Trophoblast cell (in vitro differentiated cells and primary cell): ENCODE measurements around the gene KRT83.

Source experiments
- DNase-seq, 2 donors: peaks; one replicate each; pipeline ENCODE4 v3.0.0-alpha.2; 2016
- H2AFZ ChIP-seq: 2 replicates; pipeline ENCODE4 v1.6.1; 2013; ENCODE audit warnings: low read length, moderate library complexity, mild to moderate bottlenecking; ENCODE audit not compliant: insufficient read depth, poor library complexity
- H2AK5ac ChIP-seq: 2 replicates; pipeline ENCODE4 v1.6.1; 2013; ENCODE audit warnings: mild to moderate bottlenecking, low read length
- H2BK120ac ChIP-seq: 2 replicates; pipeline ENCODE4 v1.6.1; 2013; ENCODE audit warnings: low read length, mild to moderate bottlenecking, moderate library complexity; ENCODE audit not compliant: insufficient read depth, poor library complexity
- H2BK12ac ChIP-seq: 2 replicates; pipeline ENCODE4 v1.6.1; 2013; ENCODE audit warnings: mild to moderate bottlenecking, low read length, moderate library complexity
- H2BK5ac ChIP-seq: 2 replicates; pipeline ENCODE4 v1.6.1; 2013; ENCODE audit warnings: low read length, low read depth, moderate library complexity, mild to moderate bottlenecking; ENCODE audit not compliant: poor library complexity
- H3K14ac ChIP-seq: 2 replicates; pipeline ENCODE4 v1.6.1; 2013; ENCODE audit warnings: mild to moderate bottlenecking, low read length
- H3K18ac ChIP-seq: 2 replicates; pipeline ENCODE4 v1.6.1; 2013; ENCODE audit warnings: mild to moderate bottlenecking, low read length
- H3K23ac ChIP-seq: 2 replicates; pipeline ENCODE4 v1.6.1; 2013; ENCODE audit warnings: low read length
- H3K27ac ChIP-seq: 2 replicates; pipeline ENCODE4 v1.5.1; 2013; ENCODE audit warnings: low read depth, mild to moderate bottlenecking, inconsistent platforms, low read length, moderate library complexity
- H3K27me3 ChIP-seq: 2 replicates; pipeline ENCODE4 v1.6.1; 2013; ENCODE audit warnings: inconsistent platforms, mild to moderate bottlenecking, low read length, moderate library complexity; ENCODE audit not compliant: insufficient read depth
- H3K36me3 ChIP-seq, 2 experiments: 1 replicate in 1 of 2; 2 replicates in 1 of 2; pipeline ENCODE4 v1.6.1; 2013; ENCODE audit warnings: low read length in 2 of 2, mild to moderate bottlenecking in 2 of 2, moderate library complexity in 1 of 2; ENCODE audit not compliant: insufficient read depth in 2 of 2, control insufficient read depth in 1 of 2
- H3K4ac ChIP-seq: 2 replicates; pipeline ENCODE4 v1.6.1; 2013; ENCODE audit warnings: low read depth, mild to moderate bottlenecking, low read length, moderate library complexity
- H3K4me1 ChIP-seq, 2 experiments: 1 replicate in 1 of 2; 2 replicates in 1 of 2; pipeline ENCODE4 v1.6.1; 2013; ENCODE audit warnings: low read length in 2 of 2, mild to moderate bottlenecking in 2 of 2, moderate library complexity in 1 of 2; ENCODE audit not compliant: insufficient read depth in 2 of 2, control insufficient read depth in 1 of 2
- H3K4me2 ChIP-seq: 2 replicates; pipeline ENCODE4 v1.6.1; 2013; ENCODE audit warnings: inconsistent platforms, mild to moderate bottlenecking, low read length, moderate library complexity
- H3K4me3 ChIP-seq: 2 replicates; pipeline ENCODE4 v1.5.1; 2013; ENCODE audit warnings: mild to moderate bottlenecking, low read depth, low read length, inconsistent platforms
- H3K79me1 ChIP-seq: one replicate; pipeline ENCODE4 v1.6.1; 2013; ENCODE audit warnings: low read length
- H3K79me2 ChIP-seq: 2 replicates; pipeline ENCODE4 v1.6.1; 2013; ENCODE audit warnings: low read length, mild to moderate bottlenecking; ENCODE audit not compliant: control insufficient read depth, insufficient read depth, poor library complexity
- H3K9ac ChIP-seq: 2 replicates; pipeline ENCODE4 v1.6.1; 2013; ENCODE audit warnings: mild to moderate bottlenecking, low read length
- H3K9me3 ChIP-seq: 2 replicates; pipeline ENCODE4 v1.6.1; 2013; ENCODE audit warnings: low read depth, mild to moderate bottlenecking, control low read depth, inconsistent platforms, low read length; ENCODE audit not compliant: insufficient read depth
- H4K12ac ChIP-seq: 2 replicates; pipeline ENCODE4 v1.6.1; 2013; ENCODE audit warnings: low read depth, mild to moderate bottlenecking, low read length, moderate library complexity
- H4K8ac ChIP-seq: 2 replicates; pipeline ENCODE4 v1.6.1; 2013; ENCODE audit warnings: low read depth, mild to moderate bottlenecking, low read length, moderate library complexity
- H4K91ac ChIP-seq: one replicate; pipeline ENCODE4 v1.6.1; 2013; ENCODE audit warnings: low read depth, mild to moderate bottlenecking, low read length, moderate library complexity
- WGBS: extraction: QIAGEN DNeasy Blood & Tissue Kit; methylation state at CpG from one replicate; pipeline ENCODE4 v1.1.7; 2013; ENCODE audit warnings: missing lambda C conversion rate; ENCODE audit not compliant: insufficient read length, insufficient coverage; ENCODE audit errors: extremely low coverage; 5-methylcytosine and 5-hydroxymethylcytosine counted together

The KRT83 gene

GRCh38 chr12:52356031-52356761 is 35.0 kb upstream of the KRT83 start:
- no peak overlapping the region for H3K9ac ChIP-seq
- H3K4ac ChIP-seq = no peak overlapping the region
- H3K27ac ChIP-seq = no peak overlapping the region
- H3K14ac ChIP-seq = no peak overlapping the region
- H2AK5ac ChIP-seq = no peak overlapping the region
- DNase-seq = no peak
- H3K27me3 ChIP-seq = no peaks in the 10 kb centered on the region
- no peak overlapping the region for H3K4me2 ChIP-seq
- no peak overlapping the region for H2BK5ac ChIP-seq
- no peak overlapping the region for H4K12ac ChIP-seq
- no peak overlapping the region for H2BK120ac ChIP-seq
- H2BK12ac ChIP-seq = no peak overlapping the region
- H3K79me1 ChIP-seq = no peaks in the 10 kb centered on the region
- H3K9me3 ChIP-seq = peaks cover 2% of the 10 kb centered on the region
- no peaks in the 10 kb centered on the region for H3K4me1 ChIP-seq
- no peak overlapping the region for H3K18ac ChIP-seq
- no peaks in the 10 kb centered on the region for H3K36me3 ChIP-seq
- no peak overlapping the region for H3K23ac ChIP-seq
- no peak overlapping the region for H2AFZ ChIP-seq
- H3K4me3 ChIP-seq = no peak overlapping the region
- no peak overlapping the region for H4K91ac ChIP-seq
- no peaks in the 10 kb centered on the region for H3K79me2 ChIP-seq
- H4K8ac ChIP-seq = no peak overlapping the region
- WGBS = no CpG with 5 or more reads among the region's 56 CpGs

GRCh38 chr12:52355176-52355575 is 34.0 kb upstream of the KRT83 start:
- no CpG with 5 or more reads among the region's 8 CpGs for WGBS

GRCh38 chr12:52354200-52354599 is 33.0 kb upstream of the KRT83 start:
- no peak overlapping the region for H4K12ac ChIP-seq
- H3K4ac ChIP-seq = no peak overlapping the region

More at GRCh38 chr12:52355176-52355575, 34.0 kb upstream of the KRT83 start:
- H3K4me1 ChIP-seq = no peaks in the 10 kb centered on the region
- H2BK5ac ChIP-seq = no peak overlapping the region
- H3K27ac ChIP-seq = no peak overlapping the region
- no peak overlapping the region for H2BK12ac ChIP-seq
- H3K4me2 ChIP-seq = no peak overlapping the region
- no peak overlapping the region for H2AFZ ChIP-seq
- H2AK5ac ChIP-seq = no peak overlapping the region
- no peak overlapping the region for H3K23ac ChIP-seq
- H3K79me1 ChIP-seq = no peaks in the 10 kb centered on the region
- no peak overlapping the region for H3K18ac ChIP-seq
- H3K36me3 ChIP-seq = no peaks in the 10 kb centered on the region
- peaks cover 2% of the 10 kb centered on the region for H3K9me3 ChIP-seq
- no peak overlapping the region for H3K9ac ChIP-seq
- H3K4ac ChIP-seq = no peak overlapping the region
- no peak overlapping the region for H2BK120ac ChIP-seq
- no peaks in the 10 kb centered on the region for H3K27me3 ChIP-seq
- H4K12ac ChIP-seq = no peak overlapping the region
- DNase-seq = peak; percentile 61 to 85
- no peak overlapping the region for H3K4me3 ChIP-seq
- H4K8ac ChIP-seq = no peak overlapping the region
- no peaks in the 10 kb centered on the region for H3K79me2 ChIP-seq
- no peak overlapping the region for H4K91ac ChIP-seq
- H3K14ac ChIP-seq = no peak overlapping the region

GRCh38 chr12:52353766-52354165 is 32.6 kb upstream of the KRT83 start:
- H2AK5ac ChIP-seq = no peak overlapping the region
- no peak overlapping the region for H4K12ac ChIP-seq
- no peak for DNase-seq
- H3K4ac ChIP-seq = no peak overlapping the region
- no peak overlapping the region for H3K18ac ChIP-seq
- H3K4me3 ChIP-seq = peak overlapping the region; percentile 14
- no peak overlapping the region for H3K23ac ChIP-seq
- H3K9me3 ChIP-seq = peaks cover 2% of the 10 kb centered on the region
- no peak overlapping the region for H3K14ac ChIP-seq
- H3K79me1 ChIP-seq = no peaks in the 10 kb centered on the region
- H2BK5ac ChIP-seq = no peak overlapping the region
- no peaks in the 10 kb centered on the region for H3K79me2 ChIP-seq
- no peak overlapping the region for H2BK12ac ChIP-seq
- H4K8ac ChIP-seq = no peak overlapping the region
- H3K9ac ChIP-seq = no peak overlapping the region
- no peaks in the 10 kb centered on the region for H3K4me1 ChIP-seq
- H3K36me3 ChIP-seq = no peaks in the 10 kb centered on the region
- no peak overlapping the region for H3K27ac ChIP-seq
- H2AFZ ChIP-seq = no peak overlapping the region
- H2BK120ac ChIP-seq = no peak overlapping the region
- no peaks in the 10 kb centered on the region for H3K27me3 ChIP-seq
- no peak overlapping the region for H4K91ac ChIP-seq
- H3K4me2 ChIP-seq = no peak overlapping the region
- no CpG with 5 or more reads among the region's 3 CpGs for WGBS

More at GRCh38 chr12:52354200-52354599, 33.0 kb upstream of the KRT83 start:
- H3K18ac ChIP-seq = no peak overlapping the region
- peaks cover 4% of the 10 kb centered on the region for H3K9me3 ChIP-seq
- no peak overlapping the region for H3K4me3 ChIP-seq
- no peak overlapping the region for H3K9ac ChIP-seq
- H3K79me1 ChIP-seq = no peaks in the 10 kb centered on the region
- H2AFZ ChIP-seq = no peak overlapping the region
- no peak overlapping the region for H2BK120ac ChIP-seq
- H3K36me3 ChIP-seq = no peaks in the 10 kb centered on the region
- H3K14ac ChIP-seq = no peak overlapping the region
- no peak for DNase-seq
- no peak overlapping the region for H4K8ac ChIP-seq
- H2BK5ac ChIP-seq = no peak overlapping the region
- no peaks in the 10 kb centered on the region for H3K79me2 ChIP-seq
- H4K91ac ChIP-seq = no peak overlapping the region
- no peak overlapping the region for H3K23ac ChIP-seq
- WGBS = no CpG with 5 or more reads among the region's 5 CpGs
- no peak overlapping the region for H3K4me2 ChIP-seq
- no peak overlapping the region for H2AK5ac ChIP-seq
- H3K27ac ChIP-seq = no peak overlapping the region
- no peaks in the 10 kb centered on the region for H3K4me1 ChIP-seq
- H3K27me3 ChIP-seq = no peaks in the 10 kb centered on the region
- no peak overlapping the region for H2BK12ac ChIP-seq
